ENCODE data around the gene DSCAM. TPM values are rescaled to one million over a fixed set of nuclear protein-coding genes. Genes with fewer than 3 reads are reported as not detected.

DSCAM gene
- total RNA-seq, 1 donor = not detected

DNA sequence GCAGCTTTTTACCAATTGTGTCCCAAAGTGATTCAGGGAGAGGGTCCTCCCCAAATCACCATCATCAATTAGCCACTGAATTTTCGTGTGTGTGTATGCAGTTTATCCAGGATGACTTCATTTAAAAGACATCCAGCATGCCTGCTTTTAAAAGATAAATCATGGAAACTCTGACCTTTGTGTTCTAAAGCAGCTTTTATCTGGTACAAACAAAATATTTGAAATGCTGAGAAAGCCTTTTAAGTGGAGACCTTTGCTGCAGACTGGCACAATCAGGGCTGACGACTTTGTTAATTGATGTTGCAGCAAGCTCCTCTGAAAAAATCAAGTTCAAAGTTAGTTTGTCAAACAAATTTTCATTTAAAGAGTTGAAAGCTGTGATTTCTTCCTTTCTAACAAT is 875.0 kb downstream of the DSCAM start:
- DNase-seq (ENCODE audit: low read depth) = no peak
- H3K4me3 ChIP-seq (ENCODE audit: low read depth, low read length) = no peak overlapping the region
- TF ChIP-seq, protein P1, sequence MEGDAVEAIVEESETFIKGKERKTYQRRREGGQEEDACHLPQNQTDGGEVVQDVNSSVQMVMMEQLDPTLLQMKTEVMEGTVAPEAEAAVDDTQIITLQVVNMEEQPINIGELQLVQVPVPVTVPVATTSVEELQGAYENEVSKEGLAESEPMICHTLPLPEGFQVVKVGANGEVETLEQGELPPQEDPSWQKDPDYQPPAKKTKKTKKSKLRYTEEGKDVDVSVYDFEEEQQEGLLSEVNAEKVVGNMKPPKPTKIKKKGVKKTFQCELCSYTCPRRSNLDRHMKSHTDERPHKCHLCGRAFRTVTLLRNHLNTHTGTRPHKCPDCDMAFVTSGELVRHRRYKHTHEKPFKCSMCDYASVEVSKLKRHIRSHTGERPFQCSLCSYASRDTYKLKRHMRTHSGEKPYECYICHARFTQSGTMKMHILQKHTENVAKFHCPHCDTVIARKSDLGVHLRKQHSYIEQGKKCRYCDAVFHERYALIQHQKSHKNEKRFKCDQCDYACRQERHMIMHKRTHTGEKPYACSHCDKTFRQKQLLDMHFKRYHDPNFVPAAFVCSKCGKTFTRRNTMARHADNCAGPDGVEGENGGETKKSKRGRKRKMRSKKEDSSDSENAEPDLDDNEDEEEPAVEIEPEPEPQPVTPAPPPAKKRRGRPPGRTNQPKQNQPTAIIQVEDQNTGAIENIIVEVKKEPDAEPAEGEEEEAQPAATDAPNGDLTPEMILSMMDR (IDR thresholded peaks at IDR 0.05; ENCODE audit: insufficient read depth, low read length) = no peak

DNA sequence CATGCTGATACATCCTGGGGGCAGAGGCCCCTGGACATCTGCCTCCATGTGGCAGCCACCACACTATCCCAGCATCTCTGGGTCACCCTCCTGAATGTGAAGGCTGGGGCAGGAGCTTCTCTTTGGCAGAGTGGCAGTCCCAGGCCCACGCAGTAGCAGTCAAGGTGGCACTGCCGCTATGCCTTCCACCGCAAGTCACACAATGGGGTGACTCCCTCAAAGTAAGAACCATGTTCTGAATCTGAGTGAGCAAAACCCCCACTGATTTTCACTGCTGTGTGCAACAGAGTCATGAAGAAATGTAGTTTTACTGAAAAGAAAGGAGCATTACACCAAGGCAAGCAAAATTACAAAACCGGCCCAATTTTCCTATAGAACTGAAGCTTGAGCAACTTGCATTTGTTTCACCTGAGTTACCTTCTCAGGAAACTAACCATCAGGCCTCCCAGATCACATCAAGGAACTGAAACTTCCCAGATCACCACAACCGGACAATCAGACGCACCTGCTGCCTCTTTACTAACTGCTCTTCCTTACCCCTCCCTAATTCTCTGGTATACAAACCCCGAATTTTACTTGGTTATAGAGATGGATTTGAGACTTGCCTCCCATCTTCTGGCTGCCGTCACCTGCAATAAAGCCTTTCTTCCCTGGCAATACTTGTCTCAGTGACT is 877.1 kb downstream of the DSCAM start:
- no peak overlapping the region for H3K4me3 ChIP-seq (ENCODE audit: low read depth, low read length)
- TF ChIP-seq, protein P1 (IDR thresholded peaks at IDR 0.05; ENCODE audit: insufficient read depth, low read length) = no peak

DNA sequence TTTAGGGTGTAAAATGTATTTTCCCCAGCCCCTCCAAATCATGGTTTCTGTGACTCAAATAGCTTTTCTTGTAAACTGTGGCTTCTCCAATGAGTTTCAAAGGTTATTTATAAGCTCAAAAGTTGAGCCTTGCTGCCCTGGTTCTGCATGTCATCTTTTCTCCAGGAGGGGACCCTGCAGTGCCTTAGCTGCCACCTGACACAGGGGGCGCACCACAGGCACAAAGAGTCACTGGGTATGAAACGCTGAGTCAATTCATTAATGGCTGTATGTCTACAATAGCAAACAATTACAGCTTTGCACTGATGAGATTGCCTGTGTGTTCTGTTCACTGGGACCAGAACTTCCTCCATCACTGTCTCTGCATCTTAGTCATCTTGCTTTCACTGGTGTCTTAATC is 878.9 kb downstream of the DSCAM start:
- H3K4me3 ChIP-seq (ENCODE audit: low read depth, low read length) = no peak overlapping the region
- TF ChIP-seq, protein P1 (IDR thresholded peaks at IDR 0.05; ENCODE audit: insufficient read depth, low read length) = no peak
- no peak for DNase-seq (ENCODE audit: low read depth)

More for the DNA sequence above, 877.1 kb downstream of the DSCAM start:
- no peak for DNase-seq (ENCODE audit: low read depth)

DNA sequence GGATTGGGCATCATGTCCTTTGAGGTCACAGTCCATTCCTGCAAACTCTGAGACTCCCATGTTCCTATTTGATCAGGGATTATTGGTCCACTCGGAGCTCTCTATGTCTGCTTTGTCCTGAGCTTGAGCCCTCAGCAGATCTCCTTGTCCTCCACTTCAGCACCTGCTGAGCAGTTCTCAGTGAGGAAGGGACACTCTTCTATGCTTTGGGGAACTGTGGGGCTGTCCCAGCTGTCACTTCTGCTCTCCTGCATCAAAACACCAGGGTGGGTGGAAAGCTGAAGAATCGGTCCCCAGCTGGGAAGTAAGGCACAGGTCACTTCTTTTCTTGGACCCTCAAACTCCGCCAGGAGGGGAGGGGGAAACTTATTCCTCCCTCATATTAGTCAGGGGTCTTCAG is 880.2 kb downstream of the DSCAM start:
- DNase-seq (ENCODE audit: low read depth) = no peak
- TF ChIP-seq, protein P1 (IDR thresholded peaks at IDR 0.05; ENCODE audit: insufficient read depth, low read length) = no peak

DNA sequence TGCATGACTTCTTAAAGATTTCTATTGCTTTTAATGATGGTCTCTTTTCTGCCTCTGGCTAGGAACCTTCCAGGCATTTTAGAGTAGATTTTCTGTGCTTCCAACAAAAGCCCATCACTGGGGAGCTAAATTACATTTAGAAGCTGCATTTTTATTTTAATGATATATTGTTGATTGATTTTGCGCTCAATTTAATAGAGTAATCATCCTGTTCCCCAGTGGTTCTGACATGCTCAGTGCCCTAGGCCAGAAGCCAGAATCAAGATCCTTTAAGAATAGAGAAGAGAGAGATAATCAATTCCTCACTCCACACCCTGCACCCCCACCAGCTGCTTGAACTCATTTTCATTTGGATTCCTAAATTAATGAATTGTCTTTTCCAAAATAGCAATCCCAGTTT is 881.9 kb downstream of the DSCAM start:
- H3K4me3 ChIP-seq (ENCODE audit: low read depth, low read length) = no peak overlapping the region
- TF ChIP-seq, protein P1 (IDR thresholded peaks at IDR 0.05; ENCODE audit: insufficient read depth, low read length) = no peak
- no peak for DNase-seq (ENCODE audit: low read depth)

More for the DNA sequence above, 880.2 kb downstream of the DSCAM start:
- no peak overlapping the region for H3K4me3 ChIP-seq (ENCODE audit: low read depth, low read length)

DNA sequence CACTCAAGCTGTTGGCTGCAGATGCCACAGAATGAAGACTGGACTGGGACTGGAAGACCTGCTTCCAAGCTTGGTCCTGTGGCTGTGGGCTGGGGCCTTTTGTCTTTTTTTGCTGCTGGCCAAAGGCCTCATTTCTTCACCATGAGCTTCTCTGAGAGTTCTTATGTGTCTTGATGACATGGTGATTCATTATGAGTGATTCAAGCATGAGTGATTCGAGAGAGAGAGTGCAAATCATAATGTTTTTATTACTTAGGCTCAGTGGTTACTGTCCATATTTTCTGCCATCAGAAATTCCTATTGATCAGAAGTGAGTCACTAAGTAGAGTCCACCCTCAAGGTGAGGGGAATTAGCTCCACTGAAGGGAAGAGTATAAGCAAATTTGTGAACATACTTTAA is 885.7 kb downstream of the DSCAM start:
- no peak overlapping the region for H3K4me3 ChIP-seq (ENCODE audit: low read depth, low read length)
- DNase-seq (ENCODE audit: low read depth) = no peak
- TF ChIP-seq, protein P1 (IDR thresholded peaks at IDR 0.05; ENCODE audit: insufficient read depth, low read length) = no peak

Small RNA genes within 50 kb of the gene (small RNA-seq; reads per million reads assigned to genes)
- gene MIR4760 = not detected
- not detected for gene RF00432
